NCI-H1436 (cell line): ENCODE measurements around the gene MAG.
"Not testable (repeated sequence)": the region's sequence is repeated elsewhere in the genome, so short reads cannot be mapped to it uniquely, and the experiment has no call there.

ENCODE experiments used
- DNase-seq: peaks from one replicate; lab custom pipeline; 2025; lab: John Stamatoyannopoulos, UW

MAG gene

DNA sequence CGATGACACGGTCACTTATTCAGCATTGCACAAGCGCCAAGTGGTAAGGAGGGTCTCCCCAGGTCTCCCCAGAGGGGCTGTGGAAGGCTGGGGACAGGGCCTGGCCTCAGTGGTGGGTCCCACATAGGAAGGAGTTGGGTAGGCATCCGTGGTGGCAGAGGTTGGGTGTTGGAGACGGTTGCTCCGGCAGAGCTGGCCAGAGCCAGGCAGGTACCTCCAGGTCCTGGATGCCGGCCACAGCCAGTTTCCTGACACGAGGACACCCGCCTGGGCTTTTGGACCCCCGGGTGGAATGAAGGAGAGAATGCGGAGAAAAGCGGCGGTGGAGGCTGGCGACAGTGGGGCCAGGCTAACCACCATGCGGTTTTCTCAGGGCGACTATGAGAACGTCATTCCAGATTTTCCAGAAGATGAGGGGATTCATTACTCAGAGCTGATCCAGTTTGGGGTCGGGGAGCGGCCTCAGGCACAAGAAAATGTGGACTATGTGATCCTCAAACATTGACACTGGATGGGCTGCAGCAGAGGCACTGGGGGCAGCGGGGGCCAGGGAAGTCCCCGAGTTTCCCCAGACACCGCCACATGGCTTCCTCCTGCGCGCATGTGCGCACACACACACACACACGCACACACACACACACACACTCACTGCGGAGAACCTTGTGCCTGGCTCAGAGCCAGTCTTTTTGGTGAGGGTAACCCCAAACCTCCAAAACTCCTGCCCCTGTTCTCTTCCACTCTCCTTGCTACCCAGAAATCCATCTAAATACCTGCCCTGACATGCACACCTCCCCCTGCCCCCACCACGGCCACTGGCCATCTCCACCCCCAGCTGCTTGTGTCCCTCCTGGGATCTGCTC, 54.5 kb downstream of the MAG start:
- no peak for DNase-seq

DNA sequence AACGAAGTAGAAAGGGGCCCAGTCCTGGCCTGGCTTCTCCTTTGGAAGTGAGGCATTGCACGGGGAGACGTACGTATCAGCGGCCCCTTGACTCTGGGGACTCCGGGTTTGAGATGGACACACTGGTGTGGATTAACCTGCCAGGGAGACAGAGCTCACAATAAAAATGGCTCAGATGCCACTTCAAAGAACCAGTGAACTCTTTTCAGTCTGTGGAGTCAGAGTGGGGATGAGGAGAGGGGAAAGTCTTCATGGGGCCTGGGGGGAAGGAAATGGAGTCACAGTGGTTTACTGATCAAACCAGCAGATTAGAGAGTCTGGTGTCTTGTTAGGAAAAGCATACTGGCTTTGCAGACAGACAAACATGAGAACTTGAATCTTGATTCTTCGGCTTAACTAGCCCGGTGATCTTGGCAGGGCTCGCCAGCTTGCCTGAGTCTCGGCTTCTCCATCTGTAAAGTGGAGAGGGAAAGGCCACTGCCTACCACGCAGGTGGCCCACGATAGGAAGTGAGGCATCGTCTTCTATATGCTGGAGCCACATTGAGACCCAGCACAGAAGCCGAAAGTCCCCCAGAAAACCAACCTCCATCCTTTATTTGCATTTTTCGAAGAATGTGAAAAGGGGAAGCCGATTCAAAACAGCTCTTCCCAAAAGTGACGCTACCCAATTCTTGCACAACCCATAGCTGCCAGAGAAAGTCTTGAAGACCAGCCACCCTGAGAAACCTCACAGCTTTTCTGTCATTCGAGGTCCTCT, 55.4 kb downstream of the MAG start, which contains the start of gene FFAR1:
FFAR1 (plus strand) TSS at position 732 of the 759 bp plus-strand sequence. CDS start 3,650 bp downstream, outside the sequence.
- no peak for DNase-seq

DNA sequence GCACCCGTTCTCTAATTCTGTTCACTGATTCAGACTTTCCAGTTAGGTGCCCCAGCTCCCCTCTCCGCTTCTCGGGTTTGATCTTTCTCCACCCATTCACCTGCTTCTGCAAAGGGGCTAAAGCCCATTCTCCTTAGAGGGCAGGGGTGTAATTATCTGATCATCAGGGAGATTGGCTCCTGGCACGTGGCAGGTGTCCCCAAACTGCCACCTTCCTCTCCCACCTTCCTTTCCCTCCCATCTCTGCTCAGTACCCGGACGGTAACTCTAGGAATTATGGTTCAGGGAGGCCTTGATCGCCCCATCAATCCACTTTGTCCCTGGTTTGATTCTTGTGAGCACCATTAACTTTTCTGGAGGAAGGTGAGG, 56.0 kb downstream of the MAG start:
- DNase-seq, result no peak

DNA sequence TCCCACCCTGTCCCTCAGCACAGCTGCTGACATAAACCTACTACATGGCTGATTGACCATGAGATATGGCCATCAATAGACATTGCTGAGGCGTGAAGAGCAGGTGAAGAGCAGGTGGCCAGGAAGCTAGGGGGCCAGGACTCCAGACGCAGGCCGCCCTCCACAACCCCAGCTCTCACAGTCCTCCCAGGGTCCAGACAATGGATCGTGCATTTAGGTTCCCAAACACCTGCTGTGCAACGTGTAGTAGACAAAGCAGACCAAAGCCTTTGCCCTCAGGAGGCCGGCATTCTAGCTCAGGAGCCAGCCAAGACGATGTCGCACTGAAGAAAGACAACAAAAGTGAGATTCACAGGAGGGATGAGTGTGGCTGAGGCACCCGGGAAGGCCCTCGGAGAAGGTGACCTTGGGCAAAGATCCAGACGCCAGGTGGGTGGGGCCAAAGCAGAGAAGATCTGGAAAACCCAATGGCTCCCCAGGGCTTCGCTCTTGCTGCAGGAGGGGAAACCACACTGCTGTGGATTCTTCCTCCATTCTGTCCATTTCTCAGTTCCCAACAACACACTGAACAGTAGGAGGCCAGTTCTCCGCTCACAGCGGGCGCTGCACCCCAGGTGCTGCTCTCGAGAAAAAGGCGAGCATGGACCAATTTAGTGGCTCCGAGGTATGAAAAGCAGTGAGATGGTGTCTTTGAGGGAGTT, 57.1 kb downstream of the MAG start:
- no peak for DNase-seq

DNA sequence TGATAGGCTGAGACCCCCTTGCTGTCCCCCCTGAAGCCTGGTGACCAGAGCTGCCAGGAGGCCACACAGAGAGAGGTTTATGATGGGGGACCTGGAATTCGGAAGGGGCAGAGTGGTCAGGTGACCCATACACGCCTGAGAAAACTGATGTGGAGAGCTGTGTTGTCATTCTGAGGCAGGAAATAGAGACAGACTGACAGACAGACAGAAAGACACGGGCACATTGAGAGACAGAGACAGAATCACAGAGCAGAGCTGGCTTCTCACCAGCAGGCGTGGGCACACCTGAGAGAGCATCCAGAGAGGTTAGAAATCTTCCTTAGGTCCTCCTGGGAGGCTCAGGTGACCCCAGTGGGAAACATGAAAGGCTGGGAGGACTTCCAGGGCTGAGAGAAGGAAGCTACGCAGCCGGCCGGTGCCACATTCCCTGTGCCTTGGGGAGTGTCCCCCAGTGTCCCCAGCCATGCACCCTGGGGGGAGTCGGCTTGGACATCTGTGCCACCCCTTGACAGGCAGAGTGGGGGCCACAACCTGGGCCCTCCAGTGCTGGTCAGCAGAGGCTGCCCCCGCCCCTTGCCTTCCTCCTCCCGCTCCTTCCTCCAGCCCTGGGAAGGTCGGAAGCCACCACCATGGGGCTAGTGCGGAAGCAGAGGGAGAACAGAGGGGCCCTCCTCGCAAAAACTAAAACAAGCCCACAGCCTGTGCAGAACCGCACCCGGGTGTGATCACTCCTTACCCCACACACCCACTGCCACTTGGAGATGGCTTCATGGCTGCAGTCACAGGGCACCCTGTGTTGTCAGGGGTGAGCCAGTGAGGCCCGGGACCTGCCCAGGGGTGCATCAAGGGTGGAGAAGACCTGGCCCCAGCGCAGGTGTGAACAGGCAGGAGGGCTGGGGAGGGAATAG, 57.9 kb downstream of the MAG start:
- DNase-seq, result no peak

DNA sequence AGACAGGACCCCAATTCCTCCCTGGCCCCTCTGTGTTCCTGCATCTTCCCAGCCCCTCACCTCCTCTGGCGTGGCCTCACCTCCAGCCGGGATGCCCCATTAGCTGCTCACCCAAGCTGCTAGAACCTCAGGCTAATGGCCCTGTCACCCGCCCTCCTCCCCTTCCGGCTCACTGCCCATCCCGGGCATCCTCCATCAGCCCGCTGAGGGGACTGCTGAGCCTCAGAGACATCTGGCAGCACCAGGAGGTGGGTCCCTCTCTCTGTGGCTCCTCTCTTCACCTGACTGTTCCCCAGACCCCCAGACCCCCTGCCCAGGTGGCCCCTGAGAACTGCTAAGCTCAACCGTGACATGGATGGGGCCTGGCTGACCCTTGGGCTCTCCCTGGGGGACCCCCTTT, 58.6 kb downstream of the MAG start:
- no peak for DNase-seq

DNA sequence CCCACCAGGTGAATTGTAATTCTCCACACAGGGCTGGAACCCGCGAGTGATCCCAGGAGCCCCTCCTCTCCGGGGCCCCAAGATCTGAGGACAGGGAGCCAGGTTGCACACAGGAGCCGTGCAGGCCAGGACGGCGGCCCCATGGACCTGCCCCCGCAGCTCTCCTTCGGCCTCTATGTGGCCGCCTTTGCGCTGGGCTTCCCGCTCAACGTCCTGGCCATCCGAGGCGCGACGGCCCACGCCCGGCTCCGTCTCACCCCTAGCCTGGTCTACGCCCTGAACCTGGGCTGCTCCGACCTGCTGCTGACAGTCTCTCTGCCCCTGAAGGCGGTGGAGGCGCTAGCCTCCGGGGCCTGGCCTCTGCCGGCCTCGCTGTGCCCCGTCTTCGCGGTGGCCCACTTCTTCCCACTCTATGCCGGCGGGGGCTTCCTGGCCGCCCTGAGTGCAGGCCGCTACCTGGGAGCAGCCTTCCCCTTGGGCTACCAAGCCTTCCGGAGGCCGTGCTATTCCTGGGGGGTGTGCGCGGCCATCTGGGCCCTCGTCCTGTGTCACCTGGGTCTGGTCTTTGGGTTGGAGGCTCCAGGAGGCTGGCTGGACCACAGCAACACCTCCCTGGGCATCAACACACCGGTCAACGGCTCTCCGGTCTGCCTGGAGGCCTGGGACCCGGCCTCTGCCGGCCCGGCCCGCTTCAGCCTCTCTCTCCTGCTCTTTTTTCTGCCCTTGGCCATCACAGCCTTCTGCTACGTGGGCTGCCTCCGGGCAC, 59.6 kb downstream of the MAG start:
- DNase-seq, result no peak

DNA sequence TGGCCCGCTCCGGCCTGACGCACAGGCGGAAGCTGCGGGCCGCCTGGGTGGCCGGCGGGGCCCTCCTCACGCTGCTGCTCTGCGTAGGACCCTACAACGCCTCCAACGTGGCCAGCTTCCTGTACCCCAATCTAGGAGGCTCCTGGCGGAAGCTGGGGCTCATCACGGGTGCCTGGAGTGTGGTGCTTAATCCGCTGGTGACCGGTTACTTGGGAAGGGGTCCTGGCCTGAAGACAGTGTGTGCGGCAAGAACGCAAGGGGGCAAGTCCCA, 60.2 kb downstream of the MAG start:
- DNase-seq, result no peak

DNA sequence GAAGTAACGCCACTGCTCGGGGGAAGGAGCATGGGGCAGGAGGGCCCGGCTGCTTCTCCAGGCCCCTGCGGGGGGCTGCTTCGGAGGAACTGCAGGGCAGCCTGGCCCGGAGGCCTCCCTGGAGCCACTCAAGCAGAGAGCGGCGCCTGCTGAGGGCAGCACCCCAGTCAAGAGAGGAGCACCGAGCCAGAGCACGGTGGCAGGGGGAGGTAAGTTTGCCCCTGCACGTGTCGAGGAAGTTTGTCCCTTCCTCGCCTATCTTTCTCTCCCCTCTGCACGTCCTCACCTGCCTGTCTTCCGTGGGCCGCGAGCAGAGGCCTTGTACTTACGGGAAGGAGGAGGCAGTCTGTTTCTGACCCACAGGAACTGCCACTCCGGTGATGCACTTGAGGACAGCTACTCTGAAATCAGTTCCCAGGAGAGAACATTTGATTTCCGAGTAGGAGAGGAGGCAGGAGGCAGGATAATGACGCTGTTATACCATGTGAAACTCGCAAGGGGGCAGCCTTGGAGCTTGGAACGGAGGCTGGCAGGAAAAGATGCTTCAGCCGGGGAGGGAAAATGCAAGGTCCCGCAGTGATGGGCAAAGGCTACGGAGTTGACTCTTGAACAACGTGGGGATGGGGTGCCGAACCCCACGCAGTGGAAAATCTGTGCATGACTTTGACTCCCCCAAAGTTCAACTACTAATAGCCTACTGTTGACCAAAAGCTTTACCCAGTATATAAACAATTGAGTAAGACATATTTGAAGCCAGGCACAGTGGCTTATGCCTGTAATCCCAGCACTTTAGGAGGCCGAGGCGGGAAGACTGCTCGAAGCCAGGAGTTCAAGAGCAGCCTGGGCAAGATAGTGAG, 60.7 kb downstream of the MAG start:
- DNase-seq, result peak; percentile 61

DNA sequence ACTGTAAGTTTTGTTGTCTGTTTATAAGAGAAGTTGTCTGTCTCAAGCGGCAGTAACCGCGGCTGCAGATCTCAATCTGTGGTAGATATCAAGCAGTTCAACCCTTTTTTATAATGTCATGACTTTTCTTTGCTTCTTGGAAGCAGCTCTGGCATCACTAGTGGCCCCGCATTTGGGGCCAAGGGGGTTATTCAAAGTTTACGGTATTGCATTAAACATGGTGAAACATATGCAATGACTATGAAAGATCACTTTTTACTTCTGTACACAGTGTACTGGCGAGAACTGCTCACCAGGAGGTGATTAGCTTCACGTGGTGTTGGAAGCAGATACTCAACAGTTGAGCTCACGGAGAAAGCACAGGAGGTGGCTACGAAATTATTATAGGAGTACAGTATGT, 61.7 kb downstream of the MAG start:
- no peak for DNase-seq

DNA sequence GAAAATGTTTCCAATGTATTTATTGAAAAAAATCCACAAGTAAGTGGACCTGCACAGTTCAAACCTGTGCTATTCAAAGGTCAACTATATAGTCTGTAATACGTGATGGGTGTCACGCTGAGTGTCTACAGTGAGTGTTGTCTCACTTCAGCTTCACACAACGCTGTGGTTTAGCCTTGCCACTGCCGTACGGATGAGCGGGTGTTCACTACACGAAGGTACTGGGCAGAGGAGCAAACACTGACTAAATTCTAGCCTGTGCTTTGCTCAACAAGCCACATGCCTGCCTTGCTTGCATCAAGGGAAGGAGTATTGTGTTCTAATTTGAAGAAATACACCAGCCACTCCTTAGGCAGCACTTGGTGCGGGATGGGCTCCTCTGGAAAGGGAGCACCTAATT, 62.9 kb downstream of the MAG start:
- no peak for DNase-seq

DNA sequence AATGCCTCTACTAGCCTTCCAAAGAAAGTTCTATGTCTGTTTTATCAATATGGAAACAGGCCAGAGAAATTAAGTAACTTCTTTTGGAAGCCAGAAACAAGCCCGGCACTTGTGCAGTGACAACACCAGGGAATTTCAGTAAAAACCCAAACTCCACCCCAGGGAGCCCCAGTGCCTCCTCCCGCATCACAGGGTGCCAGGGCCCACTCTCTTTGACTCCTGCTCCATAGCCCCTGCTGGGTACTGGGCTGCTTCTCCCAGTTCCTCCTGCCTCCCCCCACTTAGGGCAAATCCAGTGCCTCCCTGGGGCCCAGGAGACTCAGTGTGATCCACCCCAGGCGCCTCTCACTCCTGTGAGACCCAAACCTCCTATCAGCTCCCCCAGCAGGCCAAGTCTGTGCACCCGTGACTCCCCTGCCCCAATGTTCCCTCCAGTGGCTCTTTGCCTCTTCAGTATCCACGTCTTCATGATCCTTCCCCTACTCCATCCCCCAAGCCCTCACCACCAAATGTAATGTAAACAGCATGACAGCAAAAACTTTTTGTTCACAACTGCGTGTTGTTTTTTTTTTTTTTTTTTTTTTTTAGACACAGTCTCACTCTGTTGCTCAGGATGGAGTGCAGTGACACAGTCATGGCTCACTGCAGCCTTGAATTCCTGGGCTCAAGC, 64.0 kb downstream of the MAG start:
- no peak for DNase-seq

DNA sequence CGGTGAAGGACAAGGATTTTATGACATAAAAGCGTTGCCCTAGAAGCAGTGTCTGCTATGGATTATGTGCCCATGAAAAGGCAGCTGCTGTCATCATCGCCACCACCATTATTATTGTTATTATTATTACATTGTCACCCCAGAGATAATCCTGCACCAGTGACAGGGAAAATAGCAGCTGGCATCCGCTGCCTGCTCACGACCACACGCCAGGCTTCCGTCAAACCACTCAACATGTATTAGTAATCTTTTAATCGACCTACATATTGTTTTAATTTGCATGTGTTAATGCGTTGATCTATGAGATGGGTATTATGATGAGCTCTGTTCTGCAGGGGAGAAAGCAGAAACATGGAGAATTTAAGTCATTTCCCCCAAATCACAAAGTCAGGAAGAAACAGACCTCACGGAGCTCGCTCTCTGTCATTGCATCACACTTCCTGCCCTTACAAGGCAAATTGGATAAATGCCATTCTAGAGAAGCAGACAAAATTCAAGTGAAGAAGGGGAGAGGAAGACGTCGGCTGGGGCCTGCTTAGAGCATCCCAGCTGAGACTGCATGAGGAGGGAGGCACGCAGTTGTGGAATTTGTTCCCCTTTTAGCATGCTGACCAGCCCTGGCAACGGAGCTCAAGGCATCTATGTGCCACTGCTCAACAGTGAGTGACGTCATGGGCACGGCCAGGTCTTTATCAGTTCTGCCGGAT, 66.1 kb downstream of the MAG start, which contains the start of gene FFAR3:
FFAR3 (plus strand) TSS at position 594 of the 707 bp plus-strand sequence. CDS start 431 bp downstream, outside the sequence.
- DNase-seq, result no peak

DNA sequence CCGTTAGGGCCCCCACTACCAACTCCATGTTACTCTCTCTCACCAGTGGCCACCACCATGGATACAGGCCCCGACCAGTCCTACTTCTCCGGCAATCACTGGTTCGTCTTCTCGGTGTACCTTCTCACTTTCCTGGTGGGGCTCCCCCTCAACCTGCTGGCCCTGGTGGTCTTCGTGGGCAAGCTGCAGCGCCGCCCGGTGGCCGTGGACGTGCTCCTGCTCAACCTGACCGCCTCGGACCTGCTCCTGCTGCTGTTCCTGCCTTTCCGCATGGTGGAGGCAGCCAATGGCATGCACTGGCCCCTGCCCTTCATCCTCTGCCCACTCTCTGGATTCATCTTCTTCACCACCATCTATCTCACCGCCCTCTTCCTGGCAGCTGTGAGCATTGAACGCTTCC, 66.9 kb downstream of the MAG start:
- not testable (repeated sequence) for DNase-seq

DNA sequence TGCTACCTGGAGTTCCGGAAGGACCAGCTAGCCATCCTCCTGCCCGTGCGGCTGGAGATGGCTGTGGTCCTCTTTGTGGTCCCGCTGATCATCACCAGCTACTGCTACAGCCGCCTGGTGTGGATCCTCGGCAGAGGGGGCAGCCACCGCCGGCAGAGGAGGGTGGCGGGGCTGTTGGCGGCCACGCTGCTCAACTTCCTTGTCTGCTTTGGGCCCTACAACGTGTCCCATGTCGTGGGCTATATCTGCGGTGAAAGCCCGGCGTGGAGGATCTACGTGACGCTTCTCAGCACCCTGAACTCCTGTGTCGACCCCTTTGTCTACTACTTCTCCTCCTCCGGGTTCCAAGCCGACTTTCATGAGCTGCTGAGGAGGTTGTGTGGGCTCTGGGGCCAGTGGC, 67.4 kb downstream of the MAG start:
- DNase-seq, result not testable (repeated sequence)

DNA sequence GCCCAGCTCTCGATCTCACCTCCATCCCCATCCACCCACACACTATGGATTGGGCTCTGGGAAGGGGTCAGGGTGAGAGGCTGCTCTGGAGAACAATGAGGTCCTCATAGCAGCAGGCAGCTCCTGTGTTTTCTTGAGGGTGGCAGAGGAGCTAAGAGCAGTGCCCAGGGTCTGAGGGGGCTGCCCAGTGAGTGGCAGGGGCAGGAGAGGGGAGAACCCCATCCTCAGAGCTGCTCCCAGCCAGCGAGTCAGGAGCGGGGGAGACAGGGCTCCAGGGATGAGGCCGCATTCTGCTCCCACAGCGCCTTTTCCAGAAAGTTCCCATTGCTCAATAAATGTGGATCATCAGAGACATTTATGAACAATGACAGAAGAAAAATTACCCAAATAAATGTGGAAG, 68.1 kb downstream of the MAG start:
- DNase-seq, result not testable (repeated sequence)

DNA sequence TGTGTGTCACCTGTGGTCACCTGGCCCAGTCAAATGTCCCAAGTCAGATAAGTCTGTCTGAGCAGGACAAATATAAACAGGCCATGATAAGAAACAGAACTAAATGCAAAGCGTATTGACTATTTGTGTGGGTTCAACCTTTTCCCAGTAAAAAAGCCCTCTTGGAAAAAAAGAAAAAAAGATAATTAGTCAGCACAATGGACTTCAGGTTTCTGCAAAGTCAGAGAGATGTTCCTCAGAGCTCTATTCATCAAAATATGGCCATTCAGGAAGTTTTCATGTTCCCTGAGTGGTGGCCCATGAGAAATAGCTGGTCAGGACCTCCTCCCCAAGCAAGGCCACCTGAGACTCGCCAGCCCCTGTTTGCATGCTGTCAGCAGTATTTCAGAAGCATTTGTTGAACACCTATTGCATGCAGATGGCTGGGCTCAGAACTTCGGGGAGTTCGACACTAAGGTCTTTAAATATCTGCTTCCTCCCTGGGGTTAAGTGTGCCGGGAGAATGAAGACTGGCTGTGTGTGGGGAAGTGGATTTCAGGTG, 69.0 kb downstream of the MAG start:
- DNase-seq, result no peak

DNA sequence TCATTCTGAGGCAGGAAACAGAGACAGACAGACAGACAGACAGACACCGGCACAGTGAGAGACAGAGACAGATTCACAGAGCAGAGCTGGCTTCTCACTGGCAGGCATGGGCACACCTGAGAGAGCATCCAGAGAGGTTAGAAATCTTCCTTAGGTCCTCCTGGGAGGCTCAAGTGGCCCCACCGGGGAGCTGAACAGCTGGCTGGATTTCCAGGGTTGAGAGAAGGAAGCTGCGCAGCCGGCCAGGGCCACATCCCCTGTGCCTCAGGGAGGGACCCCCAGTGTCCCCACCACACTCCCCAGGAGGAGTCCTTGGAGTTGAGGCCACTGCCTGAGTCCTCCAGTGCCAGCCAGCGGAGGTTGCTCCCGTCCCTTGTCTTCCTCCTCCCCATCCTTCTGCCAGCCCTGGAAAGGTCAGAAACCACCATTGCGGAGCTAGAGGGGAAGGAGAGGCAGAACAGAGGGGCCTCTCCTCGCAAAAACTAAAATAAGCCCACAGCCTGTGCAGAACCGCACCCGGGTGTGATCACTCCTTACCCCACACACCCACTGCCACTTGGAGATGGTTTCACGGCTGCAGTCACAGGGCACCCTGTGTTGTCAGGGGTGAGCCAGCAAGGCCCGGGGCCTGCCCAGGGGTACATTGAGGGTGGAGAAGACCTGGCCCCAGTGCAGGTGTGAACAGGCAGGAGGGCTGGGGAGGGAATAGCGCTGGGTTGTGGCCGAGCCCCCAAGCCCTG, 70.5 kb downstream of the MAG start:
- DNase-seq, result no peak
